Activated naive CD8-positive, alpha-beta T cell treated with anti-CD3 and anti-CD28 coated beads, Interleukin-2, amount 10 ng/mL, durations not matched to agents 7 days and 5 days (primary cell): ENCODE measurements around the gene PLCB4. TPM values are rescaled to one million over a fixed set of nuclear protein-coding genes. Genes with fewer than 3 reads are reported as not detected.

Experiments used
- ATAC-seq: fragments of 150-1000 bp; cut with Tn5 transposase; one replicate; pipeline ENCODE4 v1.10.0; 2021; ENCODE audit warnings: low read depth, moderate library complexity
- POLR2A ChIA-PET: fragments of 350-600 bp; sonication (Branson Sonifier 250); formaldehyde crosslinking; loops from one replicate; lab custom pipeline; 2021; ENCODE audit warnings: antibody characterized with exemption; lab: Charles Lee
- DNase-seq: peaks from one replicate; pipeline ENCODE4 v3.0.0; 2021
- H3K27ac Mint-ChIP-seq: one replicate; pipeline ENCODE4 v1.8.0; 2022; ENCODE audit warnings: mild to moderate bottlenecking, mixed read lengths
- H3K27me3 Mint-ChIP-seq: one replicate; pipeline ENCODE4 v1.8.0; 2022; ENCODE audit warnings: mild to moderate bottlenecking, moderate library complexity, mixed read lengths
- H3K36me3 Mint-ChIP-seq: one replicate; pipeline ENCODE4 v1.8.0; 2021; ENCODE audit warnings: mild to moderate bottlenecking, mixed read lengths
- H3K4me1 Mint-ChIP-seq: one replicate; pipeline ENCODE4 v1.8.0; 2021; ENCODE audit warnings: mixed read lengths
- H3K4me3 Mint-ChIP-seq: one replicate; pipeline ENCODE4 v1.8.0; 2022; ENCODE audit warnings: mild to moderate bottlenecking, moderate library complexity, mixed read lengths
- H3K9me3 Mint-ChIP-seq: one replicate; pipeline ENCODE4 v1.8.0; 2021; ENCODE audit warnings: mixed read lengths
- total RNA-seq, 2 experiments: library from RNA; stranded (reverse); gene quantifications; one replicate each; pipeline ENCODE4 v1.2.3, GENCODE V29; 2021

Gene PLCB4
- total RNA-seq, 2 experiments from 2014 or later = not detected

GRCh38 chr20:9311132-9311531 lies 242.2 kb downstream of the PLCB4 start:
- no peak for DNase-seq
- ATAC-seq = no peak
- H3K4me1 Mint-ChIP-seq = no peaks in the 10 kb centered on the region
- H3K27ac Mint-ChIP-seq = no peak overlapping the region
- no peaks in the 10 kb centered on the region for H3K27me3 Mint-ChIP-seq
- POLR2A ChIA-PET = no interaction called here
- H3K4me3 Mint-ChIP-seq = no peak overlapping the region
- no peaks in the 10 kb centered on the region for H3K9me3 Mint-ChIP-seq
- no peaks in the 10 kb centered on the region for H3K36me3 Mint-ChIP-seq

DNA sequence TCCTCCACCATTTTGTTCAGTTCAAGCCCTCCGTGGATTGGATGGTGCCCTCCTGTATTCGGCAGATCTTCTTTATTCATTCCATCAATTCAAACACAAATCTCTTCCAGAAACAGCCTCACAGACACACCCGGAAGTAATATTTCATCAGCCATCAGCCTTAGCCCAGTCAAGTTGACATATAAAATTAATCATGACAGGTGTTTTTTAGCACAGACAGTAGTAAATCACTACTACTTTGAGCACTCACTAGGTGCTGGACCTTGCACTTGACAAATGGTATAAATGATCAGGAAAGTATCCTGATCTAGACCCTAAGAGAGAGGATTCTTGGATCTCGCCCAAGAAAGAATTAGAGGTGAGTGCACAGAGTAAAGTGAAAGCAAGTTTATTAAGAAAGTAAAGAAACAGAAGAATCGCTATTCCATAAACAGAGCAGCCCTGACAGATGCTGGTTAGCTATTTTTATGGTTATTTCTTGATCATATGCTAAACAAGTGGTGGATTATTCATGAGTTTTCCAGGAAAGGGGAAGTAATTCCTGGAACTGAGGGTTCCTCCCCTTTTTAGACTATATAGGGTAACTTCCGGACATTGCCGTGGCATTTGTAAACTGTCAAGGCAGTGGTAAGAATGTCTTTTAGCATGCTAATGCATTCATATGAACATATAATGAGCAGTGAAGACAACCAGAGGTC lies 250.9 kb downstream of the PLCB4 start:
- H3K9me3 Mint-ChIP-seq = no peaks in the 10 kb centered on the region
- ATAC-seq = no peak
- H3K27ac Mint-ChIP-seq = no peak overlapping the region
- no peaks in the 10 kb centered on the region for H3K36me3 Mint-ChIP-seq
- DNase-seq = no peak
- no peaks in the 10 kb centered on the region for H3K4me1 Mint-ChIP-seq
- POLR2A ChIA-PET = no interaction called here
- H3K4me3 Mint-ChIP-seq = no peak overlapping the region
- H3K27me3 Mint-ChIP-seq = no peaks in the 10 kb centered on the region

DNA sequence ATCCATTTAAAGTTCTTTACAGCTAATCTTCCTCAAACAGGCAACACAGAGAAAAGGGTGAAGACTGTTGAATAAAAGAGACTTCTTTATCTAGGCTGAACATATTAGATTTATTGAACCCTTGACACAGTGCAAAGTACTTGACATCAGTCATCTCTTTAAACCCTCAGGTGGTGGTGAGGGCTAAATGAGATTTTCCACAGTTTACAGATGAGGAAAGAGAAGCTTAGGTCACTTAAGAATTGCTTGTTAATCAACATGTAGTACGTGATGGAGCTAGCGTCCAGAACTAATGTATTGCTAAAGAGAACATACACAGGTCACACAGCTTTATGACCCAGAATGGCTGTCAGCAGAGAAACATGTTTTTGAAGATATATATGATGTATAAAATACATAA lies 252.1 kb downstream of the PLCB4 start:
- no peak for ATAC-seq
- POLR2A ChIA-PET = no interaction called here
- Mint-ChIP-seq H3K9me3 (no peaks in the 10 kb centered on the region), H3K4me1 (no peaks in the 10 kb centered on the region), H3K4me3 (no peak overlapping the region), H3K36me3 (no peaks in the 10 kb centered on the region), H3K27me3 (no peaks in the 10 kb centered on the region), H3K27ac (no peak overlapping the region)
- no peak for DNase-seq

GRCh38 chr20:9322661-9323060 lies 253.8 kb downstream of the PLCB4 start:
- H3K4me3 Mint-ChIP-seq = no peak overlapping the region
- no peaks in the 10 kb centered on the region for H3K36me3 Mint-ChIP-seq
- H3K27me3 Mint-ChIP-seq = no peaks in the 10 kb centered on the region
- no peaks in the 10 kb centered on the region for H3K9me3 Mint-ChIP-seq
- ATAC-seq (no peak), DNase-seq (no peak)
- H3K4me1 Mint-ChIP-seq = no peaks in the 10 kb centered on the region
- H3K27ac Mint-ChIP-seq = no peak overlapping the region
- POLR2A ChIA-PET = no interaction called here

DNA sequence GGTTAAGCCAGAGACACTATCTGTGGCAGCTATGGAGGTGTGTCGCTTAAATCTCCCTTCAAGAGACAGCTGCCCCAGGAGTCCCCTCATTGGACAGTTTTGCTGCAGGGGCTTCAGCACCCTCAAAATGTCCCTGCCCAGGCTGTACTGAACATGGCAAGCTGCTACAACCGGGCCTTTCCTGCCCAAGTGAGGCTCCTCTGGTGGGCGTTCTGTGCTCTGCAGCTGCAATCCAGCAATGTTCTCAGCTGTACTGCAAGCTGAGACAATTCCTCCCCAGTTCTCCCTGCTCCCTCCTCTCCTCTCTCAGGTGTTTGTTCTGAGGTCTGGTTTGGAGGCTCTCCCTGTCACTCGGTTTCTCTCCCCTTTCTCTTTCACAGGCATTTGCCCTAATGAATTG lies 254.7 kb downstream of the PLCB4 start:
- no peaks in the 10 kb centered on the region for H3K36me3 Mint-ChIP-seq
- no peak for ATAC-seq
- POLR2A ChIA-PET = no interaction called here
- H3K27ac Mint-ChIP-seq = no peak overlapping the region
- no peak for DNase-seq
- no peaks in the 10 kb centered on the region for H3K4me1 Mint-ChIP-seq
- H3K27me3 Mint-ChIP-seq = no peaks in the 10 kb centered on the region
- H3K9me3 Mint-ChIP-seq = no peaks in the 10 kb centered on the region
- no peak overlapping the region for H3K4me3 Mint-ChIP-seq

DNA sequence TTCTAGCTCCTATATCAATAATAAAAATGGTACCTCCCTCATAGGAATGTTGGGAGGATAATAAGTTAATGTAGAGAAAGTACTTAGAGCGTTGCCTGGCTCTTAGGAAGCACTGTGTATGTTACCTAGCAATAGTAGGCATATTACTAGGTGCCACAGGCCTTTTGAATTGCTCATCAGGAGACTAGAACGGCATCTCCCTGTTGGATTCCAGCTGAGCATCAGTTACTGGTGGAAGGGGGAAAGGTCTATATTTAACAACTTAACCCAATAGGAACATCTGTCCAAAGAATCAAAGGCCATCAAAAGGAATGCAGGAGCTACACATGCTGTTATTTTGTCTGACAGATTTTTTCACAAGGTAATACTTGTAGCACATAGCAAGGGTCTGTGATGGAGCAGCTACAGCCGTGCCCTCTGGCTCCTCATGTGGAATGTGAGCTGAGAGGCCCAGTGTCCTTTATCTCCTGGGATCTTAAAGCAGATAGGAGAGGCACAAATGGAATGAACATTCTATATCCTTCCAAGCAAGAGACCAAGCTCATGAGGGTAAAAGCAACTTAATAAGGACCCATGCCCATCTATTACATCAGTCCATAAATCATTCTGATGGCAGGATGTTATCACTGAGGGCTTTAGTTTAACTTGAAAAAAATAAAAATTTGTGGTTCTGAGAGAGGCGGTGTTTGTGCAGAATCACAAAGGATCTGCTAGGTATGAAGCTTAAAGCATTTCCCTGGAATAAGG lies 260.6 kb downstream of the PLCB4 start:
- POLR2A ChIA-PET = no interaction called here
- Mint-ChIP-seq H3K4me1 (no peaks in the 10 kb centered on the region), H3K36me3 (no peaks in the 10 kb centered on the region), H3K27me3 (no peaks in the 10 kb centered on the region), H3K4me3 (no peak overlapping the region), H3K9me3 (no peaks in the 10 kb centered on the region), H3K27ac (no peak overlapping the region)
- DNase-seq (no peak), ATAC-seq (no peak)

DNA sequence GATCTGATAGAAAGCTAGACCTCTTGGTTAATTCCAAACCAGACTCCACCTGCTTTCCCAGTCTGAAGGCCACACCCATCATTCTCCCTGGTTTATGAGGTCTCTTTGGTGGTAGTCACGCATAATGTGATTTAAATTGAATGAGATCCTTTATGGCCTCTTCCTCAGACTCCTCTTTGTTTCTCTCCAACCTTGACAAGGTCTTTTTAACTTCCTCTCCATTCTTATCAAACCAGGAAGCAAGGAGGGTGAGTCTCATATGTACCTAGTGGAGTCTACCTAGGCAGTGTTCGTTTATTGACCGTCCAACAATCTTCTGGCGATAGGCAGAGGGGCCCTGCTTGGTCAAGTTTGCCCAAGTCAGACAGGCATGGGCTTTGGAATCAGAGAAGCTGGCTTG lies 261.3 kb downstream of the PLCB4 start:
- no peak overlapping the region for H3K4me3 Mint-ChIP-seq
- H3K27ac Mint-ChIP-seq = no peak overlapping the region
- no peaks in the 10 kb centered on the region for H3K4me1 Mint-ChIP-seq
- no peaks in the 10 kb centered on the region for H3K36me3 Mint-ChIP-seq
- no peak for ATAC-seq
- POLR2A ChIA-PET = no interaction called here
- no peaks in the 10 kb centered on the region for H3K27me3 Mint-ChIP-seq
- no peak for DNase-seq
- H3K9me3 Mint-ChIP-seq = no peaks in the 10 kb centered on the region

DNA sequence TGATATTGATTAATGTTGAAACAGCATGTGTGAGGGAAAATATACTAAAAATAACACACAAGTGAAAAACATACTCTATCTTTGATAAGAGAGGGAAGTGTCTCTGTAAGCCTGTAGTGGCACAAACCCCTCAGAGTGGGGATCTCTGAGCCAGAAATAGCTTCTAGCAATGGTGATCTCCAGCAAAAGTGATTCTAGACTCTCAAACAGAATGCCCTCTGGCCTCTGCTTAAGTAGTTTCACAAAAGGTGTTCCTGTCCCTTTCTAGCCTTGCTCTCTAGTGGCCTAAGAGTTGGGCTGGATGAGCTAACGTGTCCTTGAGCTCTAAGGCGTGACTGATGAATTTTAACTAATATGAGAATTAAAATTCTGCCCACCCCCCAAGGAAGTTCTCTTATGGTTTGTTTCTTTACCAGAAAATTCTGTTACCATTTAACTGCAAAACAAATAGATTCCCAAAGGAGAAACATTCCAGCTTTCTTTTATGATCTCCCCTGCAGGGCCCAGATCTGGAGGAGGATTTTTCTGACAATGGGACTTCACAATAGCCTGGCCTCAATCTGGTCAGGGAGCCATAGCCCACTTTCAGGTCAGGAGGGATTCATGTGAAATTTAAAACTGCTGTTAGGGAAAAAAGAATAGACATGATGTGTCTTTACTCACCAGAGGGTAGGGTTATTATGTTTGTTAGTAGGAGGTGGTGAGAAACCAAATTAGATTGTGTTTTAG lies 263.0 kb downstream of the PLCB4 start:
- DNase-seq (no peak), ATAC-seq (no peak)
- Mint-ChIP-seq H3K4me1 (no peaks in the 10 kb centered on the region), H3K27ac (no peak overlapping the region), H3K27me3 (no peaks in the 10 kb centered on the region), H3K4me3 (no peak overlapping the region), H3K36me3 (no peaks in the 10 kb centered on the region), H3K9me3 (no peaks in the 10 kb centered on the region)
- POLR2A ChIA-PET = no interaction called here

GRCh38 chr20:9332791-9333479 lies 264.0 kb downstream of the PLCB4 start:
- Mint-ChIP-seq H3K9me3 (no peaks in the 10 kb centered on the region), H3K36me3 (no peaks in the 10 kb centered on the region), H3K4me3 (no peak overlapping the region), H3K27me3 (no peaks in the 10 kb centered on the region), H3K27ac (no peak overlapping the region), H3K4me1 (no peaks in the 10 kb centered on the region)
- no peak for ATAC-seq
- POLR2A ChIA-PET = no interaction called here
- no peak for DNase-seq

- Mint-ChIP-seq H3K4me3 (no peak overlapping the region), H3K27me3 (no peaks in the 10 kb centered on the region), H3K27ac (no peak overlapping the region), H3K9me3 (no peaks in the 10 kb centered on the region), H3K36me3 (no peaks in the 10 kb centered on the region), H3K4me1 (no peaks in the 10 kb centered on the region)
- ATAC-seq (no peak), DNase-seq (no peak)
- POLR2A ChIA-PET = no interaction called here
Observed at GRCh38 chr20:9334866-9335265, 266.0 kb downstream of the PLCB4 start.

DNA sequence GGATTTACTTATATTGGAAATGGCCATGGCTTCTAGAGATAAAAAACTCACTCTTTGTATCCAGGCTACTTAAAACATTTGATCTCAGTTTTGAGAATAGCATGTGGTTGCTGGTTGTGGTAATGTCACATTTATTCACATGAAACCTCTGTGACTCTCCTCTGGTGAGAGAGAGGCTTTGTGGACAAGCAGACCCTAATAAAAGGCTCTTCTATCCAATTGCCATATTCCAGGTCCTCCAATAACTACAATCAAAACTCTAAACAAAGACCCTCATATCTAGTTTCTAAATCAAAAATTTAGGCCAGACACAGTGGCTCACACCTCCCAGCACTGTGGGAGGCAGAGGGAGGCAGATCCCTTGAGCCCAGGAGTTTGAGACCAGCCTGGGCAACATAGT lies 269.2 kb downstream of the PLCB4 start:
- H3K4me3 Mint-ChIP-seq = no peak overlapping the region
- POLR2A ChIA-PET = no interaction called here
- H3K9me3 Mint-ChIP-seq = no peaks in the 10 kb centered on the region
- H3K27me3 Mint-ChIP-seq = no peaks in the 10 kb centered on the region
- no peak overlapping the region for H3K27ac Mint-ChIP-seq
- ATAC-seq (no peak), DNase-seq (no peak)
- no peaks in the 10 kb centered on the region for H3K4me1 Mint-ChIP-seq
- H3K36me3 Mint-ChIP-seq = no peaks in the 10 kb centered on the region

GRCh38 chr20:9339708-9340107 lies 270.8 kb downstream of the PLCB4 start:
- Mint-ChIP-seq H3K4me1 (no peaks in the 10 kb centered on the region), H3K27me3 (no peaks in the 10 kb centered on the region), H3K27ac (no peak overlapping the region), H3K36me3 (no peaks in the 10 kb centered on the region), H3K4me3 (no peak overlapping the region), H3K9me3 (no peaks in the 10 kb centered on the region)
- DNase-seq = no peak
- POLR2A ChIA-PET = no interaction called here
- no peak for ATAC-seq

- no peaks in the 10 kb centered on the region for H3K9me3 Mint-ChIP-seq
- H3K4me3 Mint-ChIP-seq = no peak overlapping the region
- no peak overlapping the region for H3K27ac Mint-ChIP-seq
- POLR2A ChIA-PET = no interaction called here
- H3K4me1 Mint-ChIP-seq = no peaks in the 10 kb centered on the region
- no peaks in the 10 kb centered on the region for H3K36me3 Mint-ChIP-seq
- ATAC-seq = no peak
- H3K27me3 Mint-ChIP-seq = no peaks in the 10 kb centered on the region
- DNase-seq = no peak
Observed at GRCh38 chr20:9342651-9343050, 273.8 kb downstream of the PLCB4 start.
